Prostate gland (tissue), 2 donors: Measurements from ENCODE around the gene MAPK8IP1. TPM values are rescaled to one million over a fixed set of nuclear protein-coding genes. Genes with fewer than 3 reads are reported as not detected.
A peak's percentile ranks its signal among the peaks of the same experiment; 100 is the strongest.

Source experiments
- DNase-seq: peaks from one replicate; pipeline ENCODE4 v3.0.0-alpha.2; 2019; ENCODE audit warnings: low spot score
- H3K27ac ChIP-seq, 2 donors: fragments of 200-600 bp; sonication (generic); 2 replicates each; pipeline ENCODE4 v1.5.1; 2017 to 2019
- H3K27me3 ChIP-seq: fragments of 200-600 bp; sonication (generic); replicated peaks from 2 replicates; pipeline ENCODE4 v1.5.1; 2019; ENCODE audit not compliant: insufficient read depth
- H3K36me3 ChIP-seq, 2 donors: fragments of 200-600 bp; sonication (generic); 1 replicate in 1 of 2; 2 replicates in 1 of 2; pipeline versions ENCODE4 v1.5.1 to v1.8.1; 2017 to 2019
- H3K4me1 ChIP-seq: fragments of 200-600 bp; sonication (generic); replicated peaks from 2 replicates; pipeline ENCODE4 v1.5.1; 2019
- H3K4me3 ChIP-seq, 2 donors: fragments of 200-600 bp; sonication (generic); 2 replicates each; pipeline ENCODE4 v1.5.1; 2017 to 2019
- H3K9me3 ChIP-seq: fragments of 200-600 bp; sonication (generic); 2 replicates; pipeline ENCODE4 v1.5.1; 2017
- POLR2A ChIP-seq: fragments of 450-650 bp; IDR thresholded peaks from one replicate; pipeline ENCODE4 v1.6.1; 2016; ENCODE audit warnings: antibody characterized with exemption, mild to moderate bottlenecking
- POLR2AphosphoS5 ChIP-seq: sonication (generic); formaldehyde crosslinking; IDR thresholded peaks from one replicate; pipeline ENCODE4 v1.6.1; 2017; ENCODE audit warnings: antibody characterized with exemption
- WGBS: methylation state at CpG from one replicate; pipeline ENCODE4 v1.1.5; 2018; 5-methylcytosine and 5-hydroxymethylcytosine counted together
- intact Hi-C: fragments of 100-400 bp; cut with DNase I; formaldehyde crosslinking; loops from one replicate; pipeline ENCODE4 v1.14.2; 2022
- total RNA-seq, 2 donors: library from RNA; depleted of rRNA; stranded (reverse); fragments of >200 nt; gene quantifications; one replicate each; pipeline ENCODE4 v1.1.0, GENCODE V29; 2016
- TF ChIP-seq, protein P1 (sequence below), 4 experiments: fragments of 200-600 bp in 2 of 4; fragments of 450-650 bp in 2 of 4; sonication (generic) in 2 of 4; IDR thresholded peaks; 1 replicate in 3 of 4; 2 replicates in 1 of 4; pipeline ENCODE4 v1.5.1; 2016 to 2019; ENCODE audit warnings: antibody characterized with exemption in 4 of 4, mild to moderate bottlenecking in 2 of 4, moderate library complexity in 2 of 4

MAPK8IP1 gene
- total RNA-seq, 2 donors from 2014 or later: 19.8 to 46.9 TPM

DNA sequence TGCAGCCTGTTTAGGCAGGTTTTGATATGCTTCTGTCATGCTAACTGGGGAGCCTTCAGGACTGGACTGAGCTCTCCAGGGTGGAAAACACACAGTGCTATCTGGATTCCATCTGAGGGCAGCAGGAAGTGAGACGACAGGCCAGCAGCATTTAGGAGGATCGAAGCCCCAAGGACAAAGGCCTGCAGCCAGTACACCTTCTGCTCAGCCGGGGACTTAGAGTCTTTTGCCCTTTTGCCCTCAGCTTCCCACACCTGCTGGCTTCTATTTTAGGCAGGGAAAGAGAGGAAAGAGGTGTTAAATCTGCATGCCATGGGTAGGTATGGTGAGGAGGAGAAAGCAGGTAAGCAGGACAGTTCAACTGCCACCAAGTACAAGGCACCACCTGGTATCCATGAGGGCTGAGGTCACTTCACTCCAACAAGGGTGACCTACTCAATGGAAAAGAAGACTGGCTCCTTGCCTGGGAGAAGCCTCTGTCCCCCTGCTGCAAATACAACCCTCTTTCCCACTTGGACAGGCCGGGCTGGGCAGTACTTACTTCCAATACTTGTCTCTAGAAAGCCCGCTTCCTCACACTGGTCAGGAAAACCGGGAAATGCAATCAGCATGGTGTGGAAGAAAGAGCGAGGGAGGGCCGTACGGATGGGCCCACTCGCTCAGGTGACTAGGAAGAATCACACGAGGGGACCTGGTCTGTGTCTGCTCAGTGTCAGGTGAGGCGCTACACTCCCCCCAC lies 49.3 kb downstream of the MAPK8IP1 start:
- 61% methylated on average over 12 of the region's 12 CpGs for WGBS
- Histone ChIP-seq H3K27ac (peak overlapping the region; percentile 63 to 79), H3K4me3 (no peak overlapping the region), H3K36me3 (no peaks in the 10 kb centered on the region), H3K9me3 (no peaks in the 10 kb centered on the region), H3K4me1 (peaks cover 16% of the 10 kb centered on the region), H3K27me3 (no peaks in the 10 kb centered on the region)
- TF ChIP-seq POLR2AphosphoS5 (peak; percentile 33), POLR2A (no peak)
- intact Hi-C loops: no loop called here
- no peak for DNase-seq

- TF ChIP-seq POLR2A: no peak
- TF ChIP-seq, protein P1, sequence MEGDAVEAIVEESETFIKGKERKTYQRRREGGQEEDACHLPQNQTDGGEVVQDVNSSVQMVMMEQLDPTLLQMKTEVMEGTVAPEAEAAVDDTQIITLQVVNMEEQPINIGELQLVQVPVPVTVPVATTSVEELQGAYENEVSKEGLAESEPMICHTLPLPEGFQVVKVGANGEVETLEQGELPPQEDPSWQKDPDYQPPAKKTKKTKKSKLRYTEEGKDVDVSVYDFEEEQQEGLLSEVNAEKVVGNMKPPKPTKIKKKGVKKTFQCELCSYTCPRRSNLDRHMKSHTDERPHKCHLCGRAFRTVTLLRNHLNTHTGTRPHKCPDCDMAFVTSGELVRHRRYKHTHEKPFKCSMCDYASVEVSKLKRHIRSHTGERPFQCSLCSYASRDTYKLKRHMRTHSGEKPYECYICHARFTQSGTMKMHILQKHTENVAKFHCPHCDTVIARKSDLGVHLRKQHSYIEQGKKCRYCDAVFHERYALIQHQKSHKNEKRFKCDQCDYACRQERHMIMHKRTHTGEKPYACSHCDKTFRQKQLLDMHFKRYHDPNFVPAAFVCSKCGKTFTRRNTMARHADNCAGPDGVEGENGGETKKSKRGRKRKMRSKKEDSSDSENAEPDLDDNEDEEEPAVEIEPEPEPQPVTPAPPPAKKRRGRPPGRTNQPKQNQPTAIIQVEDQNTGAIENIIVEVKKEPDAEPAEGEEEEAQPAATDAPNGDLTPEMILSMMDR (IDR thresholded peaks at IDR 0.05): no peak
- no peak for TF ChIP-seq POLR2AphosphoS5
- intact Hi-C loops: no loop called here
- Histone ChIP-seq H3K4me3 (no peak overlapping the region), H3K27me3 (no peaks in the 10 kb centered on the region), H3K36me3 (no peaks in the 10 kb centered on the region), H3K27ac (peak overlapping the region in 1 of 2 donors; percentile 79), H3K9me3 (no peaks in the 10 kb centered on the region), H3K4me1 (peaks cover 16% of the 10 kb centered on the region)
- DNase-seq: no peak
- 79% methylated on average over 8 of the region's 8 CpGs for WGBS
These were observed 50.1 kb downstream of the MAPK8IP1 start for GRCh38 chr11:45935349-45936064.

GRCh38 chr11:45936511-45937054 lies 51.1 kb downstream of the MAPK8IP1 start:
- intact Hi-C loops: no loop called here
- H3K4me1 ChIP-seq: peaks cover 16% of the 10 kb centered on the region
- no peak for DNase-seq
- H3K9me3 ChIP-seq: no peaks in the 10 kb centered on the region
- no peak overlapping the region for H3K27ac ChIP-seq
- TF ChIP-seq, protein P1 (IDR thresholded peaks at IDR 0.05): no peak
- TF ChIP-seq POLR2AphosphoS5 (no peak), POLR2A (no peak)
- 93% methylated on average over 4 of the region's 4 CpGs for WGBS
- H3K36me3 ChIP-seq: no peaks in the 10 kb centered on the region
- H3K4me3 ChIP-seq: no peak overlapping the region
- H3K27me3 ChIP-seq: no peaks in the 10 kb centered on the region

DNA sequence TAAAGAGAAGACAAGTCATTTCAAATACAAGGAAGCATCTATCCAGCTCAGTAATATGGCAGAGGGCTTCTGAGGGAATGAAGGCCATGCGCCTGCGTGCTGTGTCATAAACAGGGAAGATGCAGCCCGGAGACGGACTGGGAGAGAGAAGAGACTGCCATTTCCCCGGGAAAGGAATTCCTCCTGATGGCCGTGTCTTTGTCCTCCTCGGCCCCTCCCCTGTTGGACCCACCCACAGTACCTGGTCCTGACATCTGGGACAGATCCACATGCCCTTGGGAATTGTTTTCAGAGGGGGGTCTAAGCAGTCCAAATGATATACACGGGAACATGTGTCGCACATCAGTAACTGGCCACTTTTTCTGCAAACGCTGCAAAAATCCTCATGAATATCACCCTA lies 52.5 kb downstream of the MAPK8IP1 start:
- Histone ChIP-seq H3K4me3 (no peak overlapping the region), H3K36me3 (no peaks in the 10 kb centered on the region), H3K27ac (no peak overlapping the region), H3K27me3 (no peaks in the 10 kb centered on the region), H3K4me1 (peaks cover 16% of the 10 kb centered on the region), H3K9me3 (no peaks in the 10 kb centered on the region)
- TF ChIP-seq POLR2A (no peak), POLR2AphosphoS5 (no peak)
- TF ChIP-seq, protein P1 (IDR thresholded peaks at IDR 0.05): no peak
- intact Hi-C loops: no loop called here
- 81% methylated on average over 10 of the region's 10 CpGs for WGBS
- DNase-seq: no peak

DNA sequence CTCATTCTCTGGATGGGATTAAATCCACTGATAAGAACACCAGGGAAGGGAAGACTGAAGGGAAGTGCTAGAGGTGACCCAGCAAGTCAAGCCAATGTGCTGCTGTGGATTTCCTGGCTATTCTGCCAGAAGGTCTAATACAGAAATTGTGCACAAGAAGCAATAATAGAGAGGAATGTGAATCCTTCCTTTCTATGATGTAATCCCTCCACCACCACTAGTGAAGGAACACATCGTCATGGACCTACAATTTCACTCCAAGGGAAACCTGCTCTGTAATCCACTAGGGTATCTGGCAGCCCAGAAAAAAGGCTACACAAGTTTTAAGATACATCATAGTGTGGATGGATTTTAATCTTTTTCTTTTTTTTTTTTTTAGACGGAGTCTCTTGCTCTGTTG lies 54.4 kb downstream of the MAPK8IP1 start:
- peaks cover under 1% of the 10 kb centered on the region for H3K4me1 ChIP-seq
- H3K36me3 ChIP-seq: no peaks in the 10 kb centered on the region
- H3K9me3 ChIP-seq: no peaks in the 10 kb centered on the region
- no peak overlapping the region for H3K27ac ChIP-seq
- intact Hi-C loops: no loop called here
- H3K27me3 ChIP-seq: no peaks in the 10 kb centered on the region
- DNase-seq: no peak
- H3K4me3 ChIP-seq: no peak overlapping the region
- TF ChIP-seq, protein P1 (IDR thresholded peaks at IDR 0.05): no peak
- TF ChIP-seq POLR2AphosphoS5 (no peak), POLR2A (no peak)
- 69% methylated on average over 2 of the region's 2 CpGs for WGBS
